B cell (primary cell): ENCODE results near the gene SLC12A6. TPM values are rescaled to one million over a fixed set of nuclear protein-coding genes. Genes with fewer than 3 reads are reported as not detected.

ENCODE experiments used
- ATAC-seq: fragments of 200-7000 bp; cut with Tn5 transposase; one replicate; pipeline ENCODE4 v1.10.0; 2021; ENCODE audit warnings: low read depth, mild to moderate bottlenecking, moderate number of reproducible peaks, moderate library complexity
- CTCF ChIA-PET: fragments of 350-600 bp; sonication (Branson Sonifier 250); formaldehyde crosslinking; loops from one replicate; lab custom pipeline; 2021; ENCODE audit warnings: antibody characterized with exemption, inconsistent platforms; lab: Charles Lee
- POLR2A ChIA-PET: fragments of 350-600 bp; sonication (Branson Sonifier 250); formaldehyde crosslinking; loops from one replicate; lab custom pipeline; 2021; ENCODE audit warnings: antibody characterized with exemption; lab: Charles Lee
- DNase-seq: peaks from one replicate; pipeline ENCODE4 v3.0.0; 2013
- H2AFZ ChIP-seq: 2 replicates; pipeline ENCODE4 v1.6.1; 2012; ENCODE audit warnings: mild to moderate bottlenecking, low read depth, low read length; ENCODE audit not compliant: insufficient read depth, poor library complexity, severe bottlenecking
- H3K27ac ChIP-seq, 2 donors: 1 replicate in 1 of 2; 2 replicates in 1 of 2; pipeline ENCODE4 v1.5.1; 2012 to 2013; ENCODE audit warnings: low read length in 2 of 2, mild to moderate bottlenecking in 2 of 2, moderate library complexity in 1 of 2
- H3K27me3 ChIP-seq, 4 experiments: fragments of 200-600 bp in 1 of 4; sonication (generic) in 1 of 4; replicated peaks in 1 of 4; 1 replicate in 2 of 4; 2 replicates in 2 of 4; pipeline versions ENCODE4 v1.6.1 to v1.7.0; 2013 to 2016; ENCODE audit warnings: low read length in 3 of 4, mild to moderate bottlenecking in 2 of 4, mixed read lengths in 1 of 4, moderate library complexity in 1 of 4; ENCODE audit not compliant: insufficient read depth in 4 of 4, control insufficient read depth in 3 of 4; ENCODE audit errors: control extremely low read depth in 1 of 4
- H3K36me3 ChIP-seq, 2 experiments: replicated peaks in 1 of 2; 1 replicate in 1 of 2; 2 replicates in 1 of 2; pipeline versions ENCODE4 v1.6.1 to v1.7.1; 2013; ENCODE audit warnings: low read length in 1 of 2; ENCODE audit not compliant: insufficient read depth in 2 of 2, control insufficient read depth in 1 of 2; ENCODE audit errors: control extremely low read depth in 1 of 2, extremely low read depth in 1 of 2
- H3K4me1 ChIP-seq, 2 donors: fragments of 200-600 bp in 1 of 2; sonication (generic) in 1 of 2; 1 replicate in 1 of 2; 2 replicates in 1 of 2; pipeline versions ENCODE4 v1.5.1 to v1.6.1; 2013 to 2017; ENCODE audit warnings: low read length in 2 of 2; ENCODE audit not compliant: control insufficient read depth in 2 of 2, insufficient read depth in 2 of 2
- H3K4me2 ChIP-seq: replicated peaks from 2 replicates; pipeline ENCODE3; 2012; ENCODE audit warnings: mild to moderate bottlenecking, low read depth, low read length; ENCODE audit not compliant: poor library complexity, severe bottlenecking
- H3K4me3 ChIP-seq, 5 experiments: fragments of 200-600 bp in 1 of 5; sonication (generic) in 1 of 5; 1 replicate in 3 of 5; 2 replicates in 2 of 5; pipeline versions ENCODE4 v1.5.1 to v1.7.0; 2011 to 2016; ENCODE audit warnings: low read length in 4 of 5, mild to moderate bottlenecking in 4 of 5, low read depth in 2 of 5, control low read depth in 1 of 5, moderate library complexity in 1 of 5; ENCODE audit not compliant: insufficient read depth in 1 of 5; ENCODE audit errors: control extremely low read depth in 1 of 5, extremely low read depth in 1 of 5
- H3K79me2 ChIP-seq: fragments of 200-600 bp; sonication (generic); one replicate; pipeline ENCODE4 v1.6.0; 2016; ENCODE audit warnings: low read length; ENCODE audit not compliant: control insufficient read depth, insufficient read depth
- H3K9ac ChIP-seq: fragments of 200-600 bp; sonication (generic); 2 replicates; pipeline ENCODE4 v1.6.1; 2017; ENCODE audit warnings: mild to moderate bottlenecking, low read length, moderate library complexity
- H3K9me3 ChIP-seq, 3 donors: one replicate each; pipeline versions ENCODE4 v1.6.1 to v1.7.1; 2013; ENCODE audit warnings: low read length in 2 of 3; ENCODE audit not compliant: control insufficient read depth in 2 of 3, insufficient read depth in 1 of 3; ENCODE audit errors: control extremely low read depth in 1 of 3
- H4K20me1 ChIP-seq: 2 replicates; pipeline ENCODE4 v1.6.0; 2012; ENCODE audit warnings: mild to moderate bottlenecking, low read length; ENCODE audit not compliant: insufficient read depth, control insufficient read depth, poor library complexity, severe bottlenecking
- H3K27ac Mint-ChIP-seq: one replicate; pipeline ENCODE4 v1.8.0; 2021; ENCODE audit warnings: mixed read lengths
- H3K27me3 Mint-ChIP-seq: one replicate; pipeline ENCODE4 v1.8.0; 2021; ENCODE audit warnings: mixed read lengths
- H3K4me1 Mint-ChIP-seq: one replicate; pipeline ENCODE4 v1.8.0; 2021; ENCODE audit warnings: mixed read lengths
- H3K4me3 Mint-ChIP-seq: one replicate; pipeline ENCODE4 v1.8.0; 2021; ENCODE audit warnings: mixed read lengths
- H3K9me3 Mint-ChIP-seq: one replicate; pipeline ENCODE4 v1.8.0; 2022; ENCODE audit warnings: mixed read lengths; ENCODE audit not compliant: insufficient read depth
- EZH2 ChIP-seq: IDR thresholded peaks from 2 replicates; pipeline ENCODE4 v1.6.1; 2012; ENCODE audit warnings: borderline replicate concordance, low read depth, mild to moderate bottlenecking, moderate library complexity, low read length; ENCODE audit not compliant: insufficient read depth, poor library complexity, severe bottlenecking
- WGBS: methylation state at CpG from one replicate; pipeline ENCODE4 v1.1.5; 2013; ENCODE audit warnings: missing lambda C conversion rate; ENCODE audit not compliant: insufficient coverage; 5-methylcytosine and 5-hydroxymethylcytosine counted together
- intact Hi-C: fragments of 100-400 bp; cut with micrococcal nuclease; formaldehyde crosslinking; loops from one replicate; pipeline ENCODE4 v1.10.0; 2022
- polyA plus RNA-seq: library from polyadenylated mRNA; depleted of rRNA; stranded (reverse); fragments of >200 nt; gene quantifications from 2 replicates; pipeline ENCODE4 v1.2.3, GENCODE V29; 2012
- total RNA-seq, 2 donors: library from RNA; stranded (reverse); fragments of 120-200 nt in 1 of 2; gene quantifications; 1 replicate in 1 of 2; 2 replicates in 1 of 2; pipeline versions ENCODE4 v1.2.3 to v1.2.4, GENCODE V29; 2013 to 2022
- TF ChIP-seq, protein P1 (sequence below): fragments of 200-600 bp; IDR thresholded peaks from one replicate; pipeline ENCODE4 v1.8.0; 2022; ENCODE audit warnings: antibody characterized with exemption, mild to moderate bottlenecking

The SLC12A6 gene
- total and polyA plus RNA-seq, 2 donors (not counting 1 experiment from before 2014, with no cell fraction given) = 75.8 to 141 TPM

DNA sequence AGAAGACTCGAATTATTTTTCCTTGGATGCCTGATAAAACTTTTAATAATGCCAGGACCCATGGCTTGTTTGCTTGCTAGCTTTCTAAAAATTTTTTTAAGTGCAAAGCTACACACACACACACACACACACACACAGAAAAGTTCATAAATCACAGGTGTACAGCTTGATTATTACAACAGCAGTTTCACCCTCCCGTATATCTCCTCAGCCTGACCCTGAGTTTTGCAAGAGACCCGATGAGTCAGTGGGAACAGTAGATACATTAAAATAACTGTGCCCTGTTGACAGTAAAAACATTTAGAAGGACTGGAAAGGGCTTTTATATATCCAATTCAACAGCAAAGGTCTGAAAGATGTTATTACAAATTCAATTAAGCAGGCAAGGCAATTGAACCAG is 66.1 kb downstream of the SLC12A6 start:
- Histone ChIP-seq H3K9ac (no peak overlapping the region), H2AFZ (no peak overlapping the region), H3K27me3 (no peaks in the 10 kb centered on the region), H3K79me2 (peaks cover 11% of the 10 kb centered on the region), H3K4me3 (no peak overlapping the region), H3K4me2 (no peak overlapping the region), H3K27ac (no peak overlapping the region), H3K36me3 (peaks cover 2 to 21% of the 10 kb centered on the region in 2 experiments), H4K20me1 (peaks cover 4% of the 10 kb centered on the region), H3K9me3 (no peaks in the 10 kb centered on the region), H3K4me1 (no peaks in the 10 kb centered on the region)
- whole genome bisulfite sequencing = 100% methylated on average over 1 of the region's 3 CpGs
- no peak for DNase-seq
- TF ChIP-seq, protein P1, sequence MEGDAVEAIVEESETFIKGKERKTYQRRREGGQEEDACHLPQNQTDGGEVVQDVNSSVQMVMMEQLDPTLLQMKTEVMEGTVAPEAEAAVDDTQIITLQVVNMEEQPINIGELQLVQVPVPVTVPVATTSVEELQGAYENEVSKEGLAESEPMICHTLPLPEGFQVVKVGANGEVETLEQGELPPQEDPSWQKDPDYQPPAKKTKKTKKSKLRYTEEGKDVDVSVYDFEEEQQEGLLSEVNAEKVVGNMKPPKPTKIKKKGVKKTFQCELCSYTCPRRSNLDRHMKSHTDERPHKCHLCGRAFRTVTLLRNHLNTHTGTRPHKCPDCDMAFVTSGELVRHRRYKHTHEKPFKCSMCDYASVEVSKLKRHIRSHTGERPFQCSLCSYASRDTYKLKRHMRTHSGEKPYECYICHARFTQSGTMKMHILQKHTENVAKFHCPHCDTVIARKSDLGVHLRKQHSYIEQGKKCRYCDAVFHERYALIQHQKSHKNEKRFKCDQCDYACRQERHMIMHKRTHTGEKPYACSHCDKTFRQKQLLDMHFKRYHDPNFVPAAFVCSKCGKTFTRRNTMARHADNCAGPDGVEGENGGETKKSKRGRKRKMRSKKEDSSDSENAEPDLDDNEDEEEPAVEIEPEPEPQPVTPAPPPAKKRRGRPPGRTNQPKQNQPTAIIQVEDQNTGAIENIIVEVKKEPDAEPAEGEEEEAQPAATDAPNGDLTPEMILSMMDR = no peak
- TF ChIP-seq EZH2 = no peak
- CTCF ChIA-PET = no interaction called here
- peaks cover 2% of the 10 kb centered on the region for H3K4me1 Mint-ChIP-seq
- no peak for ATAC-seq
- no peak overlapping the region for H3K4me3 Mint-ChIP-seq
- H3K9me3 Mint-ChIP-seq = no peaks in the 10 kb centered on the region
- POLR2A ChIA-PET = no interaction called here
- no peaks in the 10 kb centered on the region for H3K27me3 Mint-ChIP-seq
- H3K27ac Mint-ChIP-seq = no peak overlapping the region
- intact Hi-C loops = no loop called here

DNA sequence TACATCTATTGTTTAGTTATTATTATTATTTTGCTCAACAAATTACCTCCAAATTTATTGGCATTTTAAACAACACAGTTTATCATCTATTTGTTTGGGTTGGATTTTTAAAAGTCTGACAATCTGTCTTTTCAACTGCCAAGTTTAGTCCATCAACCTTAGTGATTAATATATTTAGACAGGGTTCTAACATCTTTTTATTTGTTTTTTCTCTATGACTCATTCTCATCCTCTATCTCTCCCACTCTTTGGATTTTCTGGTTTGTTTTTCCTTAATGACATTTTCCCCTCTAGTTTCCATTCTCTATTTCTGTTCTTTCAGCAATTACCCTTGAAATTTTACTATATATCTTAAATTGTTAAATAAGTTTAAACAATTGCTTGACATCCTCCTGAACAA is 70.8 kb downstream of the SLC12A6 start:
- peaks cover 18% of the 10 kb centered on the region for H4K20me1 ChIP-seq
- no peak for ATAC-seq

More for the DNA sequence above, 70.8 kb downstream of the SLC12A6 start:
- Mint-ChIP-seq H3K4me1 (no peaks in the 10 kb centered on the region), H3K9me3 (no peaks in the 10 kb centered on the region), H3K27ac (no peak overlapping the region), H3K4me3 (no peak overlapping the region), H3K27me3 (no peaks in the 10 kb centered on the region)
- intact Hi-C loops = no loop called here
- TF ChIP-seq EZH2 = no peak
- TF ChIP-seq, protein P1 = no peak
- H2AFZ ChIP-seq = no peak overlapping the region
- H3K79me2 ChIP-seq = peaks cover 3% of the 10 kb centered on the region
- H3K36me3 ChIP-seq = peaks cover 0 to 10% of the 10 kb centered on the region in 2 experiments
- peaks cover 0 to 7% (median 0%) of the 10 kb centered on the region in 3 donors for H3K9me3 ChIP-seq
- no peak overlapping the region for H3K4me2 ChIP-seq
- POLR2A ChIA-PET = interaction anchor here (0.6 kb wide), 1 partner anchor 695 kb away, joined by 3 read pairs; no protein-coding TSS in a partner anchor
- no peaks in the 10 kb centered on the region for H3K27me3 ChIP-seq
- H3K4me3 ChIP-seq = no peak overlapping the region
- no peak for DNase-seq
- CTCF ChIA-PET = no interaction called here
- no peak overlapping the region for H3K9ac ChIP-seq
- H3K4me1 ChIP-seq = no peaks in the 10 kb centered on the region
- H3K27ac ChIP-seq = no peak overlapping the region
